Activated CD8-positive, alpha-beta memory T cell treated with anti-CD3 and anti-CD28 coated beads, Interleukin-2, amount 50 U/mL, for 4 hours (primary cell): ENCODE measurements around the gene MT3.

Experiments used
- DNase-seq: peaks from one replicate; pipeline ENCODE4 v3.0.0-alpha.2; 2020

The MT3 gene

GRCh38 chr16:56631832-56632155, 42.5 kb downstream of the MT3 start:
- no peak for DNase-seq

DNA sequence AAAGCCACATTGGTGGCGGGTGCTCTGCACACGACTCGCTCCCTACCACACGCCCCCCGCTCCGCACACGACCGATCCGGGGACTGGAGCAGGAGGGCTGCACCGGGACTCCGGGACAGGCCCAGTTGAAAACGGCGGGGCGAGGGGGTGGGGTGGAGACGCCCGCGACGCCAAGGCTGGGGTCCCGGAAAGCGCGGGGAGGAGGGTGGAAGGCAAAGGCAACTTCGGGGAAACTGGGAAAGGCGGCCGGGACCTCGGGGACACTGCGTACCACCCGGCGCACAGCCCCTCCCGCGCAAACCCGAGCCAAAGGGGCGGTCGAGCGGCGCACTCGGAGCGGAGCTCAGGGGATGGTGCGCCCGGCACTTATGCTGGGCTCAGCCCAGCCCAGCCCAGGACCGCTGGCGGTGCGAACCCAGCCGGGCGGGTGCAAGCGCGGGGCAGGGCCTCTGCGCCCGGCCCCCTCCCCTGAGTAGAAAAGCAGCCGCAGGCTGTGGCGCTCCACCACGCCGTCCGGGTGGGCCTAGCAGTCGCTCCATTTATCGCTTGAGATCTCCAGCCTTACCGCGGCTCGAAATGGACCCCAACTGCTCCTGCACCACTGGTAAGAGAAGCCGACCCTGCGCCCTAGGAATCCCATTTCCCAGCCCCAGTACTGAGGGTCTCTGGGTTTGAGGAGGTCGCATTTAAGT, 43.0 kb downstream of the MT3 start, which contains the start of gene MT1M:
MT1M (plus strand) TSS at position 504 of the 692 bp plus-strand sequence; CDS start at position 577, 73 bp downstream.
- DNase-seq = no peak

- DNase-seq = no peak
Measured at GRCh38 chr16:56632848-56633365, 43.6 kb downstream of the MT3 start.

DNA sequence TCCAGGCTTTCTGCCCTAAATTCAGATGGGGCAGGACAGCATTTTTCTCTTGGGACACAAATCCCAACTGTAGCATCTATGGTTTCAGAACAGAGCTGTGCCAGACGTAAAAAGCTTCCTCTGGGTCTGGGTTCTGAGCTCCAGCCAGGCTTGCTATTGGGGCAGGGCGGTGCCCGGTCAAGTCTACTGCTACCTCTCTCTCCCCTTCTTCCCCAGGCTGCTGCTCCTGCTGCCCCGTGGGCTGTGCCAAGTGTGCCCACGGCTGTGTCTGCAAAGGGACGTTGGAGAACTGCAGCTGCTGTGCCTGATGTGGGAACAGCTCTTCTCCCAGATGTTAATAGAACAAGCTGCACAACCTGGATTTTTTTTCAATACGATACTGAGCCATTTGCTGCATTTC, 44.2 kb downstream of the MT3 start:
- DNase-seq = no peak

DNA sequence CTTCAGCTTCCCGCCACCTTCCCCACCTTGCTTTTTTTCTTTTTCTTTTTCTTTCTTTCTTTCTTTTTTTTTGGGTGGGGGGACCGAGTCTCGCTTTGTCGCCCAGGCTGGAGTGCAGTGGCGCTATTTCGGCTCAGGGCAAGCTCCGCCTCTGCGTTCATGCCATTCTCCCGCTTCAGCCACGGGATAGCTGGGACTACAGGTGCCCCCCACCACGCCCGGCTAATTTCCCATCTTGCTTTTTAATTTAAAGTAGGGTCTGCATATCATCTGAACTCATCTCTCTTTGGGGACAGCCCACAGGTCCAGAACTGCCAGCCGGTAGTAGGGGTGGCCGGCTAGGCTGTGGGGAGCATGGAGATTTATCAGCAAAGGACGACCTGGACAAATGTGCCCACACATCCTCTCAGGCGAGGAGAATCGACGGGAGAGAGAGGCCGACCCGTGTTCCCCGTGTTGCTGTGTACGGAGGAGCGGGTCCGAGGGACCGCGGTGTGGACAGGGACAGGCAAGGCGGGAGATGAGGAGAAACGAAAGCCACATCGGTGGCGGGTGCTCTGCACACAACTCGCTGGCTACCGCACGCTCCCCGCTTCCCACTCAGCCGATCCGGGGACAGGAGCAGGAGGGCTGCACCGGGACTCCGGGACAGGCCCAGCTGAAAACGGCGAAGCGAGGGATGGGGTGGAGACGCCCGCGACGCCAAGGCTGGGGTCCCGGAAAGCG, 45.5 kb downstream of the MT3 start:
- no peak for DNase-seq

DNA sequence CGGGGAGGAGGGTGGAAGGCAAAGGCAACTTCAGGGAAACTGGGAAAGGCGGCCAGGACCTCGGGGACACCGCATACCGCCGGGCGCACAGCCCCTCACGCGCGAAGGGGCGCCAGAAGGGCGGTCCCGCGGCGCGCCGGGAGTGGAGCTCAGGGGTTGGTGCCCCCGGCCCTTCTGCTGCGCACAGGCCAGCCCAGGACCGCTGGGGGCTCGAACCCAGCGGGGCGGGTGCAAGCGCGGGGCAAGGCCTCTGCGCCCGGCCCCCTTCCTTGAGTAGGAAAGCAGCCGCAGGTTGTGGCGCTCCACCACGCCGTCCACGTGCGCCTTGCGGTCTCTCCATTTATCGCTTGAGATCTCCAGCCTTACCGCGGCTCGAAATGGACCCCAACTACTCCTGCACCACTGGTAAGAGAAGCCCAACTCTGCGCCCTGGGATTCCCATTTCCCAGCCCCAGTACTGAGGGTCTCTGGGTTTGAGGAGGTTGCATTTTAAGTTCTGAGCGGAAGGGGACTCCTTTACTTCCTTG, 46.2 kb downstream of the MT3 start:
- DNase-seq = no peak

DNA sequence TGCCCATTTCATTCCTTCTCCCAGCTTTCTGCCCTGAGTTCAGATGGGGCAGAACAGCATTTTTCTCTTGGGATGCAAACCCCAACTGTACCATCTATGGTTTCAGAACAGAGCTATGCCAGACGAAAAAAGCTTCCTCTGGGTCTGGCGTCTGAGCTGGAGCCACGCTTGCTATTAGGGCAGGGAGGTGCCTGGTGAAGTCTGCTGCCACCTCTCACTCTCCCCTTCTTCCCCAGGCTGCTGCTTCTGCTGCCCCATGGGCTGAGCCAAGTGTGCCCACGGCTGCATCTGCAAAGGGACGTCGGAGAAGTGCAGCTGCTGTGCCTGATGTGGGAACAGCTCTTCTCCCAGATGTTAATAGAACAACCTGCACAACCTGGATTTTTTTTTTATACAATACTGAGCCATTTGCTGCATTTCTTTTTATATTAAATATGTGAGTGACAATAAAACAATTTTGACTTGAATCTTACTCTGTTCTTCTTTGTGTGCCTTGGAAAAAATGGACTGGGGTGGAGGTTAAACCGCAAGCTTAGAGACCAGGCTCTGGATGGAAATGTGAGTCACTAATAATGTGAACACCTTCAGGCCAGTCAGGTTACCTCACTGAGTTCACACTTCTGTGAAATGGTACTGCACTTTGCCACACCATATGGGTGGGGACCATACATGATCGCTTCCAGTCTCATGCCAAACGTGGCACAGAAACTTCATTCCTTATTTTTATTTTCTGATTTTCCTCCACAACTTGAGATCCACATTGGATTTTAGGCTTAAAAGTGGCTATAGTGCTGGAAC, 47.5 kb downstream of the MT3 start:
- DNase-seq = no peak

DNA sequence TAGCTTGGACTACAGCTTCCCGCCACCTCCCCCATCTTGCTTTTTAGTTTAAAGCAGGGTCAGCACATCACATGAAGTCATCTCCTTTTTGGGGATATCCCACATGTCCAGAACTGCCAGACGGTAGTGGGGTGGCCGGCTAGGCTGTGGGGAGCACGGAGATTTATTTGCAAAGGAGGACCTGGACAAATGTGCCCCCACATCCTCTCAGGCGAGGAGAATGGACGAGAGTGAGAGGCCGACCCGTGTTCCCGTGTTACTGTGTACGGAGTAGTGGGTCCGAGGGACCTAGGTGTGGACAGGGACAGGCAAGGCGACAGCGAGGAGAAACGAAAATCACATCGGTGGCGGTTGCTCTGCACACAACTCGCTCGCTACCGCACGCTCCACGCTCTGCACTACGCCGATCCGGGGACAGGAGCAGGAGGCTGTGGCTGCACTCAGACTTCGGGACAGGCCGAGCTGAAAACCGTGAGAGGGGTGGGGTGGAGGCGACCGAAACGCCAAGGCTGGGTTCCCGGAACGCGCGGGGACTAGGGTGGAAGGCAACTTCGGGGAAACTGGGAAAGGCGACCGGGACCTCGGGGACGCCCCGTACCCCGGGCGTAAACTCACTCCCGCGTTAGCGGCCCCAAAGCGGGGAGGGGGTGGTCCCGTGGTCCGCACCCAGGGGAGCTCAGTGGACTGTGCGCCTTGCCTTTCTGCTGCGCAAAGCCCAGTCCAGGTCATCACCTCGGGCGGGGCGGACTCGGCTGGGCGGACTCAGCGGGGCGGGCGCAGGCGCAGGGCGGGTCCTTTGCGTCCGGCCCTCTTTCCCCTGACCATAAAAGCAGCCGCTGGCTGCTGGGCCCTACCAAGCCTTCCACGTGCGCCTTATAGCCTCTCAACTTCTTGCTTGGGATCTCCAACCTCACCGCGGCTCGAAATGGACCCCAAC, 48.8 kb downstream of the MT3 start, which contains the start of gene MT1A:
MT1A (plus strand) TSS at position 853 of the 937 bp plus-strand sequence; CDS start at position 926, 73 bp downstream.
- DNase-seq = no peak

GRCh38 chr16:56639045-56639444, 49.7 kb downstream of the MT3 start:
- no peak for DNase-seq

GRCh38 chr16:56640076-56640475, 50.7 kb downstream of the MT3 start:
- DNase-seq = no peak
